Cardiac muscle cell (in vitro differentiated cells and primary cell): ENCODE measurements around the gene GNAZ. TPM values are rescaled to one million over a fixed set of nuclear protein-coding genes. Genes with fewer than 3 reads are reported as not detected.

Source experiments
- DNase-seq, 2 donors: peaks; one replicate each; pipeline versions ENCODE4 v3.0.0 to v3.0.0-alpha.2; 2010 to 2017; ENCODE audit warnings: low read depth in 1 of 2, low spot score in 1 of 2
- H3K27ac ChIP-seq: fragments of 200-600 bp; sonication (generic); 2 replicates; pipeline ENCODE4 v1.5.1; 2016
- H3K27me3 ChIP-seq: fragments of 200-600 bp; sonication (generic); 2 replicates; pipeline ENCODE4 v1.6.0; 2016; ENCODE audit warnings: control low read depth
- H3K36me3 ChIP-seq: fragments of 200-600 bp; sonication (generic); 2 replicates; pipeline ENCODE4 v1.5.1; 2016; ENCODE audit warnings: control low read depth
- H3K4me1 ChIP-seq: fragments of 200-600 bp; sonication (generic); 2 replicates; pipeline ENCODE4 v1.8.1; 2017; ENCODE audit warnings: low read depth, mild to moderate bottlenecking, mixed run types
- H3K4me3 ChIP-seq: fragments of 200-600 bp; sonication (generic); 2 replicates; pipeline ENCODE4 v1.5.1; 2016; ENCODE audit warnings: mild to moderate bottlenecking
- H3K9me3 ChIP-seq: fragments of 200-600 bp; sonication (generic); 2 replicates; pipeline ENCODE4 v1.5.1; 2017; ENCODE audit warnings: low read depth, mild to moderate bottlenecking, control low read depth
- polyA plus RNA-seq: library from polyadenylated mRNA; unstranded; fragments of >200 nt; fragmentation: Nextera tagmentation; extraction: Ambion mirVana; gene quantifications from 2 replicates; pipeline ENCODE4 v1.2.1, GENCODE V29; 2016
- total RNA-seq: library from RNA; depleted of rRNA; stranded (reverse); fragments of >200 nt; gene quantifications from 2 replicates; pipeline ENCODE4 v1.2.3, GENCODE V29; 2016
- TF ChIP-seq, protein P1 (sequence below): IDR thresholded peaks from 2 replicates; pipeline ENCODE4 v1.5.1; 2012; ENCODE audit warnings: low read depth, mild to moderate bottlenecking, low read length

Gene GNAZ
- total and polyA plus RNA-seq, 2 experiments from 2014 or later, result 1.8 to 3.7 TPM

DNA sequence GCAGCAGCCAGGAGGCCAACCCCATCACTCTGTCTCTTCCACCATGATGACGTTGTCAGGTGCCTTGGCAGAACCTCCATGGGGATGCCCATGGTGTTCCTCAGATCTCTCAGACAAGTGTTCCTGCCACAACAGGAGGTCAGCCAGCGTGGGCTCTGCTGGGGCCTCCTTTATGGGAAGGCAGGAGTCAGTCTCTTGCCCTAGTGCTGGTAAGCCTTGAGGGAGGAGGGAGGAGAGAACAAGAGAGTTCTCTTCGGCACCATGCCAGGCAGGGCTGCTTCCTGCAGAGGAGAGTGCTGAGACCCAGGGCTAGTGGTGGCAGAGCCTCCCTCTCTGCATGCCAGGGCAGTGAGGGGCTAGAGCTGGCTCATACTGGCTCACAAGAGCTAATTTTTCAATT is 32.5 kb downstream of the GNAZ start:
- H3K36me3 ChIP-seq, result no peaks in the 10 kb centered on the region
- H3K9me3 ChIP-seq, result no peaks in the 10 kb centered on the region
- no peak overlapping the region for H3K27ac ChIP-seq
- no peaks in the 10 kb centered on the region for H3K27me3 ChIP-seq
- no peak for DNase-seq
- TF ChIP-seq, protein P1, sequence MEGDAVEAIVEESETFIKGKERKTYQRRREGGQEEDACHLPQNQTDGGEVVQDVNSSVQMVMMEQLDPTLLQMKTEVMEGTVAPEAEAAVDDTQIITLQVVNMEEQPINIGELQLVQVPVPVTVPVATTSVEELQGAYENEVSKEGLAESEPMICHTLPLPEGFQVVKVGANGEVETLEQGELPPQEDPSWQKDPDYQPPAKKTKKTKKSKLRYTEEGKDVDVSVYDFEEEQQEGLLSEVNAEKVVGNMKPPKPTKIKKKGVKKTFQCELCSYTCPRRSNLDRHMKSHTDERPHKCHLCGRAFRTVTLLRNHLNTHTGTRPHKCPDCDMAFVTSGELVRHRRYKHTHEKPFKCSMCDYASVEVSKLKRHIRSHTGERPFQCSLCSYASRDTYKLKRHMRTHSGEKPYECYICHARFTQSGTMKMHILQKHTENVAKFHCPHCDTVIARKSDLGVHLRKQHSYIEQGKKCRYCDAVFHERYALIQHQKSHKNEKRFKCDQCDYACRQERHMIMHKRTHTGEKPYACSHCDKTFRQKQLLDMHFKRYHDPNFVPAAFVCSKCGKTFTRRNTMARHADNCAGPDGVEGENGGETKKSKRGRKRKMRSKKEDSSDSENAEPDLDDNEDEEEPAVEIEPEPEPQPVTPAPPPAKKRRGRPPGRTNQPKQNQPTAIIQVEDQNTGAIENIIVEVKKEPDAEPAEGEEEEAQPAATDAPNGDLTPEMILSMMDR, result no peak
- H3K4me3 ChIP-seq, result no peak overlapping the region
- no peaks in the 10 kb centered on the region for H3K4me1 ChIP-seq

DNA sequence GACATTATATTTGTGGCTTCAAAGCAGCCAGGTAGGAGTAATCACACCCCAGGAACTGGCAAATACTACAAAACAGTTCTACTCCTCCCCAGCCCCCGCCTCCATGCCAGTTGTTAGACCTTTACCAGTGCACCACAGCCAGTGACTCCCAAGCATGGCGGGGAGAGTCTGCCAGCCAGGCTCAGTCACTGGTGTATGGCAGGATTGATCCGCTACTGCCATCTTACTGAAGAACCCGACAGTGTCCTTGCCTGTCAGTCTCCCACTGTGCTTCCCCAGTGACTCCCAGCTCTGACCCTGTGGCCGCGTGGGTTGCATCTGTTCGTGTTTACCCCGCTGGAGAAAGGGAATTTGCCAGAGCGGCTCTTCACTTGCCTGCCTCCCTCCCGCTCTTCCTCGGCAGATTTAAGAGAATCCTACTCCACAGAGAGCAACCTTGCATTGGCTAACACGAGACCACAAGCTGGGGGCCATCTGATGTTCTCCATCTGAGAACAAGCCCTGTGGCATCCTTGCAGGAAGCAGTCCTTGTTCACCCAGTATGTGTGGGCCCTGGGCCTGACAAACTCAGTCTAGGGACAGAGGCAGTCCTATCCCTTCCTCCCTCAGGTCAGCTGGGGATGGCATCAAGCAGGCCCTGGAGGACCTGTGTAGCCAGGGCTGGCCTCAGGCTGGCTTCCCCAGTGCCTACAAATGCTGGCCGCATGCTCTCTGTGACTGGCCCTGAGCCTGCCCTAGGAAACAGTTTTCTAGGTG is 33.1 kb downstream of the GNAZ start:
- no peaks in the 10 kb centered on the region for H3K9me3 ChIP-seq
- no peaks in the 10 kb centered on the region for H3K27me3 ChIP-seq
- H3K4me3 ChIP-seq, result no peak overlapping the region
- no peak overlapping the region for H3K27ac ChIP-seq
- no peaks in the 10 kb centered on the region for H3K4me1 ChIP-seq
- DNase-seq, result no peak
- H3K36me3 ChIP-seq, result no peaks in the 10 kb centered on the region
- TF ChIP-seq, protein P1, result no peak

DNA sequence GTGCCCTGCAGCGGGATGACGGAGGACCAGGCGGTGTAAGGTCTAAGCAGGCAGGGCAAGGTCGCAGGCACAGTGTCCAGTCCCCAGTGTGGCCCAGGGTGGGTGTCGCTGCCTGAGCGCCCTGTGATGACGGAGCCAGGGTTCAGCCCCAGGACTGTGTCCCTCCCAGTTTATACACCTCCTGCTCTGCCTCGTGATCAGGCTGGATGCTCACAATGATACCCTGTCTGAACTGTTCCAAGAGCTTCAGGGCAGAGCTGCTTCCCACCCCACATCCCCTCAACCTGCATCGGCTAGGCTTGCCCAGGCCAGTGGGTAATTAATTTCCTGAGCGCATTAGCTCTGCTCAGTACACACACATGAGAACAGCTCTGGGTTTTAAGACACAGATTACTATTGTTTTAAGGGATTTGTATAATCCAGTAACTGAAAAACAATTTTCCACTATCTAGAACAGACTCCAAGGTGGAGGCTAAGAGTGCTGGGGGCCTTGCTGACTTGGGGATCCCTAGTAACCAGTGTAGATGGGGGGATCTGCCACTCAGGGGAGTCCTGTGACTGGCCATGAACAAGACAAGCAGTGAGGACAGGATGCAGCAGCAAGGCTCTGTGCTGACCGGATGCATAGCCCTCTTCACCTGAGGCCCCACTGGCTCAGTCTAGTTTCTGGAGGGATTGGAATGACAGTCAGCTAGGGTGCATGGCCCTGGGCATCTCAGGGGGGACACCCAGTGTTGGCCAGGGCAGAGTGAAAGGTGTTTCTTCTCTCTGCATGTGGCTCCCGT is 34.1 kb downstream of the GNAZ start:
- no peaks in the 10 kb centered on the region for H3K36me3 ChIP-seq
- no peak for DNase-seq
- no peaks in the 10 kb centered on the region for H3K4me1 ChIP-seq
- H3K27ac ChIP-seq, result no peak overlapping the region
- no peak overlapping the region for H3K4me3 ChIP-seq
- no peaks in the 10 kb centered on the region for H3K9me3 ChIP-seq
- no peaks in the 10 kb centered on the region for H3K27me3 ChIP-seq
- TF ChIP-seq, protein P1, result no peak

DNA sequence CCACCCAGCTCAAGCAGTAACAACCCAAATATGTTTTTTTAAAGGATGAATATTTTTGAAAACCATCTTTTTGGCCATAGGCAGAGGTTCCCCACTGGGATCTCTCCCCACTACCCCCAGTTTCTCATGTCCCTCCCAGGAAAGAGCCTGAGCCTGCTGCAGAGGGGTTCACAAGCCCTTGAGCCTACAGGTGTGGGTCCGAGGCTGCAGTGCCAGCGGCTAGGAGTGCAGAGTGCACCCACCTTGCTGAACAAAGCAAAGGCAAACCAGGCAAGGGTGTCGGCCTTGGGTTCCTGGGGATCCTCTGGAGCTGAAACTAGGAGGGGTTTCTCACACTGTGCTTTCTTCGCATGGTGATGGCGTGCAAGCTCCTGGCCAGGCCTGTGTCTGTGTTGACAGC is 35.0 kb downstream of the GNAZ start:
- no peaks in the 10 kb centered on the region for H3K4me1 ChIP-seq
- no peaks in the 10 kb centered on the region for H3K36me3 ChIP-seq
- H3K9me3 ChIP-seq, result no peaks in the 10 kb centered on the region
- H3K27ac ChIP-seq, result no peak overlapping the region
- no peak for DNase-seq
- TF ChIP-seq, protein P1, result no peak
- H3K27me3 ChIP-seq, result no peaks in the 10 kb centered on the region
- H3K4me3 ChIP-seq, result no peak overlapping the region

DNA sequence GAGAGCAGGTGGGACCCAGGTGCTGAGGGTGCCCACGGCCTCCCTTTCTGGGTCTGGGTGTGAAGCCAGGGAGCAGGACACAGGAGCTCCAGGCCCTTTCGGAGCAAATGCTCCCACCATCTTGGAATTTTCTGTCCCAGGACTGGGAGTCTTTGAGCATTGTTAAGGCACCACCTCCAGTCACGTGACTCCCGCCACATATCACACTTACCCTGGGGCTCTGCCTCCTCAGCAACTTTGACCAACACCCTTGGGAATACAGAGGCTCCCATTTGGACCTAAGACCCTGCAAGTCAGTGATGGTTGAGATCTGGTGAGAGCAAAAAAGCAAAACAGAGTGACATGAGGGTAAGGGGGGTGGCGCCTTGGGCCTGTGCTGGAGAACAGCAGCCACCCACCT is 35.6 kb downstream of the GNAZ start:
- TF ChIP-seq, protein P1, result no peak
- Histone ChIP-seq H3K9me3 (no peaks in the 10 kb centered on the region), H3K27me3 (no peaks in the 10 kb centered on the region), H3K36me3 (no peaks in the 10 kb centered on the region), H3K4me1 (no peaks in the 10 kb centered on the region), H3K27ac (no peak overlapping the region), H3K4me3 (no peak overlapping the region)
- no peak for DNase-seq
